GM23248 (cell line): Measurements from ENCODE around the gene P2RX1.

Source experiments
- EZH2 ChIP-seq: fragments of 200-600 bp; sonication (generic); IDR thresholded peaks from 2 replicates; pipeline ENCODE4 v1.6.1; 2018; ENCODE audit warnings: antibody characterized with exemption, mild to moderate bottlenecking; ENCODE audit not compliant: insufficient read depth, poor library complexity, severe bottlenecking
- EZH2phosphoT487 ChIP-seq: fragments of 200-600 bp; sonication (generic); IDR thresholded peaks from 2 replicates; pipeline ENCODE4 v1.6.1; 2018; ENCODE audit warnings: antibody characterized with exemption, moderate library complexity, mild to moderate bottlenecking, low read depth; ENCODE audit not compliant: insufficient read depth

GRCh38 chr17:3940965-3941698 lies 24.9 kb upstream of the P2RX1 start:
- TF ChIP-seq EZH2phosphoT487 = no peak
- no peak for TF ChIP-seq EZH2
